ENCODE results near the gene SPINT1.

GRCh38 chr15:40877694-40878093 is 33.8 kb downstream of the SPINT1 start:
- TF ChIP-seq CTCF (IDR thresholded peaks at IDR 0.05) (no peak), POLR2A (IDR thresholded peaks at IDR 0.05) (no peak)
